Activated CD4-positive, alpha-beta T cell treated with anti-CD3 and anti-CD28 coated beads, Interleukin-2, amount 50 U/mL, for 4 hours (primary cell): Measurements from ENCODE around the gene VAV2.
"Not testable (repeated sequence)": the region's sequence is repeated elsewhere in the genome, so short reads cannot be mapped to it uniquely, and the experiment has no call there.

ENCODE experiments used
- DNase-seq, 2 experiments: peaks; one replicate each; pipeline ENCODE4 v3.0.0-alpha.2; 2020

The VAV2 gene

GRCh38 chr9:133777068-133777791 lies 214.9 kb downstream of the VAV2 start:
- no peak for DNase-seq

GRCh38 chr9:133775951-133776905 lies 215.9 kb downstream of the VAV2 start:
- no peak for DNase-seq

- DNase-seq: no peak
Measured at GRCh38 chr9:133775291-133775690, 216.8 kb downstream of the VAV2 start.

DNA sequence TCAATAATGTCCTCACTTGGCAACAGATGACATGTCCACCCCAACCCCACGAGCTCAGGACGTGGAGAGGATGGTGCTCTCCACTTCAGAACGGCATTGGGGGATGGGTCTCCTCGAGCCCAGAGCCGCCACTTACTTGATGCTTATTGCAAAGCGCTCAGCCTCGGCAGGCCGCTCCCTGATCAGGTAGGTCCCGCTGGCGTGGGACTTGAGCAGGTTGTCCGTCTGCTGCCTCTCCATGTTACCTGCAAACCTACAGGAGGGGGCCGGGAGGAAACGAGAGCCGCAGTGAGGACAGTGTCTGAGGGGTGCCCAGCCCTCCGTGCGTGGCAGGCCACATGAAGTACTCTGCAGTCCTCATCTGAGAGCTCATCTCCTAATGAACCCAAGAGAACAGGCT lies 217.3 kb downstream of the VAV2 start:
- DNase-seq: no peak

DNA sequence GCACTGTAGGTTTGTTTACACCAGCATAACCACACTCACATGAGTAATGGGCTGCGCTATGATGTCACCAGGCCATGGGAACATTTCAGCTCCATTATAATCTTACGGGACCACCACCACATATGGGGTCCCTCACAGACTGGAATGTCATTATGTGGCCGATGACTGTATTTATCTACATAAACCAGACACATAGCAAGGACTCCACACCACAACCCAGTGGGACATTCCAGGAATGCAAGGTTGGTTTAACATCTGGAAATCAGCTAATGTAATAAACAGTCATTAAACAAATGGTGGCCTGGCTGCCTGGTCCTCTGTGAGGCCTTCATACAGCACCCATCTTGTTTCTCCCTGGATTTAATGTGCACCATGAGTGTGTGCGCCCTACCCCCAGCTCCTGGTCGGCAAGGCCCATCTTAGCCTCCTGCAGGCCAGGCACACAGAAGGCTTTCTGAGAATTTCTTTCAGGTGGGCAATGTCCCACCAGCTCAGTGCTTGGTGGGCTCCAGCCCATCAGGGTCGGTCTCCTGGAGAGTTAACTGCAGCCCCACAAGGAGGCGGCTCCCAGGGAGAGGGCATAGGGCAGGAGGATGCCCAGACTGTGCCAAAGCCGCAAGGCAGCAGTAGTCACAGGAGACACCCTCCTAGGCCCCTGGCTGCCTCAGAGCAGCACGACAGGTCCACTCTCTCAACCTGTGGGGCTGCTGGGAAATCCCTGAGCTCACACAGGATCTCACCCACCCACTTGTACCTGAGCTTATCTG lies 218.1 kb downstream of the VAV2 start:
- DNase-seq: no peak

- DNase-seq: no peak
Measured at GRCh38 chr9:133772581-133772980, 219.5 kb downstream of the VAV2 start.

DNA sequence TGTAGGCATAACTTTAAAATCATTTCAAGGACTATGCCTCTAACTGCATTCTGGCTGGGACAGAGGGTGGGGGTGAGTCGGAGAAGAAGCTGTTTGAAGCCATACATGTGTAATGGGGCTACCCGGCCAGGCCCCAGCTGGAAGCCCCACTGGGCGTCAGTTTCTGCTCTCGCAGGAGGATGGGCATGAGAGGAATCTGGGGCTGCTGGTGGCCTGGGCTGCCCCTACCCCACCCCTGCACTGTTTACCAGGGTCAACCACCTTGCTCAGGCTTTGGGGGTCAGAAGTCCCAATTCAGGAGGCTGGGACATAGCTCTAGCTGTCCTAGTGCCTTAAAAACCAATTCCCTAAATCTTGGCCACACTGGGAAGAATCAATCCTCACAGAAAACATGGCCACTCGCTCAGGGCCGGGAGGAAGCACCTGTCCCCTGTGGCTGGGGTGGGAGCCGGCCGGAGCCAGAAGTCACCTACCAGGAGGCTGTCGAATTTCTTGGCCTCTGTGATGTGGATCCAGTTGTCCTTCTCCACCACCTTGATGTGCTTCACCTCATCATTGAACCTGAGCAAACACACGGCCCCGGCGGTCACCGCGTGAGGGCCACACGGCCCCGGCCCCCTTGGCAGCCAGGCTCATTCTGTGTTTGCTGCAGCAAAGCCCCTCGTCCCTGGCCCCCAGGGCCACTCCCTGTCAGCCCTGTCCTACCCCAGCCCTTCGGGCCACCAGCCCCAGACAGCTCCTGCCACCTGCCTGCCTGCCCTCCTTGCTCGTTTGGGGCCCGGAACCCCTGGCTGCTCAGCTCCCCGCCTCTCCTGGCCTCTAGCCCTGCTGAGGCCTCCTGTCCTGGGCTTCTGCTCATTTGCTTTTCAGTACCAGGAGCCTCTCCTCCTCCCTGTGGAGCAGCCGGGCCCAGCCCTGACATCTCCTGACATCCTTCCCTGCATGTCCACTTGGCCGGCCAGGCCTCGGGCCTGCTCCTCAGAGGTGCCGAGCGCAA lies 220.3 kb downstream of the VAV2 start:
- DNase-seq: no peak

DNA sequence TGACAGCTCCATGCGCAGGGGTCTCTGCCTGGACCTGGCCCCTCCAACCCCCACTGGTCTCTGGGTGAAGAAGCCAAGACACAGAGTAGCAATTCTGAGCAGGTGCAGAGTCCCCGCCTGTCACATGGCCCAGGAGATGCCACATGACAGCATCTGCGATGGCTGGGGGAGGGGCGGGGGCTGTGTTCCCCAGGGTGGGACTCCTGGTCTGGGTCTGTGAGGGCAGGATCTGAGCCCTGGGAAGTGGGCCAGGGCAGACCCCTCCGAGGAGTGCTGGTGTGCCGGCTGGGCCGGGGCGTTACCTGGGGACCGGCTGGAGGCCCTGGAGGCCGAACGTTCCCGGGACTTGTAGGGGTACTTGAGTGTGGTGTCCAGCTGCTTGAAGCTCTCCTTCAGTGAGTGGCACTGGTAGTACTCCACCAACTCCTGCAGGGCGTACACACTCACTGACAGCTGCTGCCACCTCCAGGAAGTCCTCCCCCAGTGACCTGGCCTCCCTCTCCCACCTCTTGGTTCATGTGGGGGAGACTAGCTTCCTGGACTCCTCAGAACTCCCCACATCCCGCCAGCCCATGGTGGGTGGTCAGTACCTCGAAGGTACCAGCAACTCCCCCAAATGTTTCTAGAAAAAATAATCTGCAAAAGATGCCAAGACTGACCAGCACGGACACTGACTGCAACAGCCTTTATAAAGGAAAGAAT lies 221.9 kb downstream of the VAV2 start:
- DNase-seq: no peak

GRCh38 chr9:133769511-133770075 lies 222.5 kb downstream of the VAV2 start:
- DNase-seq: no peak

- DNase-seq: no peak
Measured at GRCh38 chr9:133768859-133769510, 223.1 kb downstream of the VAV2 start.

DNA sequence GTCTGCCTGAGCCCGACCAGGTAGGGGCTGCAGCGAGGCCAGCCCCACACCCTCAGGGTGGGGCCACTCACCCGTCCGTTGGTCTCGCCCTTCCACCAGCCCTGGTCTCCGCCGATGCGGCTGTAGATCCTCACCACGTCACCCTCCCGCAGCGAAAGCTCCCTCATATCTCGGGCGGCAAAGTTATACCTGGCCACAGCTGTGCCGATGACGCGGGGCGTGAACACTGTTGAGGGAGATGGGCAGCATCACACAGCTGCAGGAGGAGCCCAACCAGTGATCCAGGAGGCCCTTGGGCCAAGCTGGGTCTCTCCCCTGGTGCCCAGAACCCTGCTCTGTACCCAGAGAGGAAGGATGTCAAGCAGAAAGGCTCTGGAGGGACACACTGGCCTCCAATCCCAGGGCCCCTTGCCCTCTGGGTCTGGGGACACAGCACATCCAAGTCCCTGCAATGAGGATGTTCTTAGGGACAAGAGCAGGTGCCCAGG lies 223.7 kb downstream of the VAV2 start:
- no peak for DNase-seq

- no peak for DNase-seq
Measured at GRCh38 chr9:133767625-133768024, 224.5 kb downstream of the VAV2 start.

DNA sequence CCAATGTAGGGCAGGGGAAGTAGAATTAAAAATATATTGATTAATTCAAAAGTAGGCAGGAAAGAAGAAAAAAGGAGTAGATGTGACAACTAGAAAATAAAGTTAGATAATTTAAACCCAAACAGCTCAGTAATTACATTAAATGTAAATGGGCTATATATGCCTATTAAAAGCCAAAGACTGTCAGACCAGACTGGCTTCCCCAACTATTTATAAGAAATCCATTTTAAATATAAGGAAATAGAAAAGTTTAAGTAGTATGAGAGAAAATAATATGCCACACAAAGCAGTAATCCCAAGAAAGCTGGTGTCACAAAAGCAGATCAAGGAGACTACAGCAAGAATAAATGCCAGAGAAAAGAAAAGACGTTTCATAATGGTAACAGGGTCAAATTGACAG lies 225.1 kb downstream of the VAV2 start:
- no peak for DNase-seq

GRCh38 chr9:133766234-133766633 lies 225.9 kb downstream of the VAV2 start:
- not testable (repeated sequence) for DNase-seq

DNA sequence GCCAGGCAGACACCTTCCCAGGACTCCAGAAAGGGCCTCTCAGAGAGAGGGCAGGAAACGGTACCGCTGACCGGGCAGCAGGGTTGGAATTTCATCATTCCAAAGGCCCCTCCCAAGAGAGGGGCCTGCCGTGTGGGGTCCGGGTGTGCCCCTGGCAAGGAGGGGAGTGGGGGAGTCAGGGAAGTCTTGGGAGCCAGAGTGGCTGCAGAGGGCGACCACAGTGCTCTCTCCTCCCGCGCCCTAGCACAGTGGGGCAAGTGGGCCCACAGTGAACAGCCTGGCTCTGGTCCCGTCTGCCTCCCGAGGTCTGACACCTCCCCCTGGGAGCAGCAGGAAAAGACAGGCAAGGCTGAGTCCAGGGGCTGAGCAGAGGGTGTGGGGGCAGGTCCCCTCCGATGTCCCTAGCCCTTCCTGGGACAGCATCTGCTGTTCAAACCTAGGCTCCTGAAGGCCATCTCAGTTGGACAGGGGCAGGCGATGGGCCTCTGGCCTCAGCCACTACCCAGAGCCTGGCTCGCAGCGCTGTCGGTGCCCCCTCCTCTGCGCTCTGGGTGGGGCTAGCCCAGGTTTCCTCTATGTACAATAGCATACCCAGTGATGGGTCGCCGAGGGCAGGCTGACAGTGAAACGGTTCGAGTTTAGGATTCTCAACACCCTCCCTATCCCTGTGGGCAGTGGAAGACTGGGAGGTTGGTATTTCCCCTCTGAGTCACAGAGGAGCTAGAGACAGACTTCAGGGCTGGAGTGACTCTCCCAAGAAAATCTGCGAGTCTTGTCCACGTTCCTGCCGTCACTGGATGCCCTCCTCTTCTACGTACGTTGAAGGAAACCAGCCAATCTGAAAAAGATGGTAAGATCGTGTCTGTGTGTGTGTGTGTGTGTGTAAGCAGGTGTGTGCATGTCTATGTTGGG lies 228.6 kb downstream of the VAV2 start:
- DNase-seq: no peak

DNA sequence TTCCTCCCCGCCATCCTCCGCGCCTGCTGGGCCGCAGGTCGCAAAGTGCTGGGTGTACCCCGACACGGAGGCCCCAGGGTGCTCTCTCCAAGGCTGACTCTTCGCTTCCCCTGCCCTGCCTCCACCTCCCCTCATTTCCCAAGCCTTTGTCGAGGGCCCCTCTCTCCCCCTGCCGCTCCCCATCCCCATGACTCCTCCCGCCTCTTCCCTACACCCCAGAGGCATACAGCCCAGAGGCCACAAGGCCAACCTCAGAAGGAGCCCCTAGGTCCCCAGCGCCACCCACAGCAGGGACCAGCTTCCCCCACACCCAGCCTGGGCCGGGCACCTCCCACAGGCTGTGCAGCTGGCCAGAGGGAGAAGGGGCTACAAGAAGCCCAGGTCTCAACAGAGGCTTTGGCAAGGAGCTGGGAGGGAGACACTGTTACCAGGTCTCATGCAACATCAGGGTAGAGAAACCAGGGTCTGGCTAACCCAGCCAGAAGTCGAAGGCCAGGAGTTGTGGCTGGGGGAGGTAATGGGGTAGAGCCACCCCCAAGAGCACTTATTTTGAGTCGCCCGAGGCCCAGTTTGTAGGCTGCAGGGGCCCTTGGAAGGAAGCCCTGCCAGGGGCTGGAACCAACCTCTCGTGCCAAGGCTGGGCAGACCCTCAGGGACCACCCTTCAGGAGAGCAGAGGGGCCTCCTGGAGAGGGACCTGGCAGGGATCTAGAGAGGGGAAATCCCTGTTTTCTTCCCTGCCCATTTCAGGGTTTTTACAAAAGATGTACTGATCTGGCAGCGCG lies 229.4 kb downstream of the VAV2 start:
- no peak for DNase-seq

DNA sequence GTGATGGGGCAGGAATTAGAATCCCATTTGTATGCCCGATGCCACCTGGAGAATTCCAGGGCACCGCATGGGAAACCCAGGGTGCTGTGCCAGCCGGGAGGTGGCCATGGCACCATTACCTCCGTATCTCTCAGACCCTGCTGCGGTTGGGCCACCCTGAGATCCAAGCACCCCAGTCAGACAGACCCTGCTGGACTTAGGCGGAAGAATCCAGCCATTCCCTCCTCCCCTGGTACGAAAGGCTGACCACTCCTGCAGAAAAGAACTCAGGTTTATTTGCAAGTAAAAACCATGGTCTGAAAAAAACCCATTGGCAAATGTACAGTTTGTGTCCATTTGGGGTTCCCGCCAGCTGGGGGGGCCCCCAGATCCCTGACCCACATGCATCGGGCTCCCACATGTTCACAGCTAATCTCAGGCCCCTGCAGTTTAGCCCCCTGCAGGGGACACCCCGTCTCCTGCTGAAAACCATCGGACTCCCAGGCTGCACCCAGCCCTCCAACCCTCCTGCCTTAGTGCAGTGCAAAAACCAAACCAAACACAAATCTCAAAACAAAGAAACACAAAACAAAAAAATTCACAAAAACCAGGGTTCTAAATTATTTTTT lies 230.4 kb downstream of the VAV2 start:
- no peak for DNase-seq
